Epithelial cell of prostate (primary cell): ENCODE results near the gene MAGEB6.
"Not testable (repeated sequence)": the region's sequence is repeated elsewhere in the genome, so short reads cannot be mapped to it uniquely, and the experiment has no call there.

Source experiments
- DNase-seq: peaks from one replicate; pipeline ENCODE4 v3.0.0-alpha.2; 2011; ENCODE audit warnings: low read depth, low spot score
- H3K27ac ChIP-seq: fragments of 450-650 bp; 2 replicates; pipeline ENCODE4 v1.5.1; 2017; ENCODE audit warnings: mild to moderate bottlenecking

MAGEB6 gene, protein sequence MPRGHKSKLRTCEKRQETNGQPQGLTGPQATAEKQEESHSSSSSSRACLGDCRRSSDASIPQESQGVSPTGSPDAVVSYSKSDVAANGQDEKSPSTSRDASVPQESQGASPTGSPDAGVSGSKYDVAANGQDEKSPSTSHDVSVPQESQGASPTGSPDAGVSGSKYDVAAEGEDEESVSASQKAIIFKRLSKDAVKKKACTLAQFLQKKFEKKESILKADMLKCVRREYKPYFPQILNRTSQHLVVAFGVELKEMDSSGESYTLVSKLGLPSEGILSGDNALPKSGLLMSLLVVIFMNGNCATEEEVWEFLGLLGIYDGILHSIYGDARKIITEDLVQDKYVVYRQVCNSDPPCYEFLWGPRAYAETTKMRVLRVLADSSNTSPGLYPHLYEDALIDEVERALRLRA

GRCh38 chrX:26192204-26192603, at the start of gene MAGEB6:
MAGEB6 (plus strand) TSS chrX:26192440; CDS start chrX:26193847, 1,407 bp downstream.
- no peak within 1 kb of the TSS for H3K27ac ChIP-seq
- DNase-seq: no peak

DNA sequence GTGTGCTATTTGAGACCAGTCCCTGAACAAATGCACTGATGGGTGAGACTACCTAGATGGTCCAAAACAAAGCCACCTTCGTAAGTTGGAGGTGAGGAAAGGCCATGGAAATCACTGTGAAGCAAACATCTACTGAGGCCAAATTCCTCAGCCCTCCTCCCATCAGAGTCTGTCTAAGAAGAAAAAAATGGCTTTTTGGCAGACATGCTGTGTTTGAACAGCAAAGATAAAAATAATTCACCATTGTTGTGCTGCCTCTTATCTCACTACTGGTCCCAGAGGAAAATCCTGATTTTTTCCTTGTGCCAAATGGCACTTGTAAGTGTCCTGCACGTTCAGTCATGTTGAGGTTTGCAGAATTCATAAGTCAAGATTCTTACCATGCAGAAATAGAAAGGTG, 46.2 kb upstream of the MAGEB6 start:
- no peak overlapping the region for H3K27ac ChIP-seq
- no peak for DNase-seq

- DNase-seq: no peak
- H3K27ac ChIP-seq: no peak within 1 kb of the TSS
These were observed 31.9 kb upstream of the MAGEB6 start, which contains the start of gene MAGEB6B for GRCh38 chrX:26160301-26160700. MAGEB6B (plus strand) TSS chrX:26160601; CDS start chrX:26160601, 0 bp downstream.

DNA sequence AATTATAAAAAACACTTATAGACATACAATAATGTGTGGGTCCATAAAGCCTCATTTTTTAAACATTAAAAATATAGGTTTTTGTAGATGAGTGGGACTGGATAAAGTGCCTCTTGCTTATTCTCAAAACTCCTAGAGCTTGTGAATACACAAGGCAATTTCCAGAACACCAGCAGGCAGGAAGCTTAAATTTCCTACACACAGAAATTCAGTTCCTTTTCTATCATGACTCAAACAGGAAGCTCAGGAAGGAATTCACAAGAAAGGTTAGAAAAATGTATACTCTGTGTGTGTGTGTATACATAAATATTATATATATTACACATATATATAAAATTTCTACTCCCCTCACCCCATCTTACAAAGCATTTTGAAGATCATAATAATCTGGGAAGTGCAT, 11.3 kb downstream of the MAGEB6 start:
- H3K27ac ChIP-seq: no peak overlapping the region
- DNase-seq: no peak

- not testable (repeated sequence) for DNase-seq, H3K27ac ChIP-seq
These were observed 12.5 kb downstream of the MAGEB6 start for GRCh38 chrX:26204717-26205116.

DNA sequence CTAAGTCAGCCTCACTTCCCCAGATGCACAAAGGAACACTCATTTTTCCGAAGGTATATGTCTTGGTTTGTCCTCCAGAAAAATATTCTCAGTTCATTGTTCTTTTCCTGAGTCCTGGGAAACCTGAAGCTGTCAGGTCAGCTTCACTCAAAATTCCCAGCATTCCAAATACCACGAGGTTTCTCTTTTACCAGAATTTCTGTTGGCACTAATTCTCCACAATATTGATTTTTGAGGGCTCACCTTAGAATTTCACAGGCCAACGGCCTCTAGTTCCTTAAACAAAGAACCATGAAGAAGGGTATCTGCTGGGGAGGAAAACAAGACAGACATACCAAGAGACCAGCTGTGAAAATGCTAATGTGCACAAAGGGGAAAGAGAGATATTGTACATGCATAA, 15.8 kb downstream of the MAGEB6 start:
- no peak overlapping the region for H3K27ac ChIP-seq
- no peak for DNase-seq

- no peak for DNase-seq
- H3K27ac ChIP-seq: no peak within 1 kb of the TSS
These were observed 23.6 kb downstream of the MAGEB6 start, which contains the start of gene MAGEB5 for GRCh38 chrX:26215869-26216268. MAGEB5 (plus strand) TSS chrX:26216169; CDS start chrX:26217302, 1,133 bp downstream.

GRCh38 chrX:26219351-26219750, 27.1 kb downstream of the MAGEB6 start:
- no peak for DNase-seq
- H3K27ac ChIP-seq: no peak overlapping the region

GRCh38 chrX:26234177-26234576, 41.9 kb downstream of the MAGEB6 start:
- no peak for DNase-seq
- H3K27ac ChIP-seq: no peak overlapping the region
